ENCODE measurements around the gene DCTN2. TPM values are rescaled to one million over a fixed set of nuclear protein-coding genes. Genes with fewer than 3 reads are reported as not detected.

Gene DCTN2
- total RNA-seq, 1 donor from 2014 or later = 90.7 TPM

DNA sequence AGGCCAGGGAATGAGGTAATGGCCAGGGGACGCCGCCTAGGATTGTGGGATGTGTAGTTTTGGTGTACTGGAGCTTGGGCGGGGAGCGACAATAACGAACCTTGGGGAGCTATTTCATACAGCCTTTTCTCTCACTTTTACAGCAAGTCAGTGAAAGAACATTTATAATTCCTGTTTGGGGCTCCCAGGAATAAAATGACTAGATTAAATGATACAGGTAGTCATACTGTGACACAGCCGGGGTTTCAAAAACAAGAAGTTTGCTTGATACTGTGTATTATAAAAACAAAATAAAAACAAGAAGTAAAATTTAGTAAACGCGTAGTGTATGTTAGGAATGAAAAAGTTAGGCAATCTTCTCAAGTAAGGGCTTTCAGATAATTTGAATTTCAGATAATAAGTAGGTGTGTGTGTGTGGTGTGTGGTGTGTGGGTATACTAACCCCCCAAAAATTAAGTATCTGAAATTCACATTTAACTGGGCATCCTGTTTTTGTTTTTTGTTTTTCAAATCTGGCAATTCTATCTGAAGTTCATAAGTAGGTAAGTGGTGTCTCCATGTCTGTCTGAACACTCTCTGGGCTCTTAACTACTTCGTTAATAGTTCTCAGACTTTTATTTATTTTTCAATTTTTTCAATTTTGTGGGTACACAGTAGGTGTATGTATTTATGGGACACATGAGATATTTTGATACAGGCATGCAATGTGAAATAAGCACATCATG, 458 bp upstream of the DCTN2 start:
- intact Hi-C loops (cut with DNase I) = no loop called here
- DNase-seq = no peak
- H3K27ac ChIP-seq = no peak overlapping the region
- peaks cover 27% of the 10 kb centered on the region for H3K27me3 ChIP-seq
- TF ChIP-seq CTCF (IDR thresholded peaks at IDR 0.05) = no peak
- peaks cover 3% of the 10 kb centered on the region for H3K36me3 ChIP-seq
- H3K4me1 ChIP-seq = peaks cover 13% of the 10 kb centered on the region
- H3K4me3 ChIP-seq = peak overlapping the region; percentile 87
- no peak for ATAC-seq
- H3K9me3 ChIP-seq = no peaks in the 10 kb centered on the region

GRCh38 chr12:57545809-57546437, 1.1 kb downstream of the DCTN2 start:
- intact Hi-C loops (cut with DNase I) = no loop called here
- peak; percentile 16 for DNase-seq
- ATAC-seq = peak; percentile 1
- Histone ChIP-seq H3K27me3 (peaks cover 27% of the 10 kb centered on the region), H3K4me3 (peak overlapping the region; percentile 87), H3K36me3 (peaks cover 18% of the 10 kb centered on the region), H3K9me3 (no peaks in the 10 kb centered on the region), H3K4me1 (peaks cover 13% of the 10 kb centered on the region), H3K27ac (peak overlapping the region; percentile 87)
- TF ChIP-seq CTCF (IDR thresholded peaks at IDR 0.05) = no peak

DNA sequence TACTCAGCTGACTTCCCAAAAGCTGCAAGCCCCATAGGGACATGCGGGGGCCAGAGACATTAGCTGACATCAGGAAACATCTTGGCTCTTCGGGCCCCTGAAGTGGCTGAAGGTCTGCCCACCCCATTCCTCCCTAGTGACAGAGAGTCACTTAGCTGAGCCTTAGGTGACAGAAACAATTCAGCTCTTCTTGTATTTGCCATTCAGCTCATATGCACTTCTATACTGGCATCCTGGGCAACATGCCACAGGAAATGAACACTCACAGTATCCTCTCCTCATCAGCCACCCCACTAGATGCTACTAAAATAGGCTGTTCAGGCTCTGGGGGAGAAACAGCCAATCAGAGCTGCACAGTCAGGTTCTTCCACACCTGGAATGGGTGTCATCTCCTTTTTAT, 3.4 kb downstream of the DCTN2 start:
- Histone ChIP-seq H3K4me3 (no peak overlapping the region), H3K36me3 (peaks cover 30% of the 10 kb centered on the region), H3K27ac (no peak overlapping the region), H3K9me3 (no peaks in the 10 kb centered on the region), H3K4me1 (peaks cover 9% of the 10 kb centered on the region), H3K27me3 (peaks cover 7% of the 10 kb centered on the region)
- ATAC-seq (no peak), DNase-seq (no peak)
- no peak for TF ChIP-seq CTCF (IDR thresholded peaks at IDR 0.05)
- intact Hi-C loops (cut with DNase I) = no loop called here

GRCh38 chr12:57541717-57542116, 5.3 kb downstream of the DCTN2 start:
- Histone ChIP-seq H3K4me1 (peaks cover 9% of the 10 kb centered on the region), H3K9me3 (no peaks in the 10 kb centered on the region), H3K4me3 (no peak overlapping the region), H3K27me3 (no peaks in the 10 kb centered on the region), H3K27ac (no peak overlapping the region), H3K36me3 (peaks cover 42% of the 10 kb centered on the region)
- intact Hi-C loops (cut with DNase I) = no loop called here
- DNase-seq (peak; percentile 2), ATAC-seq (no peak)
- no peak for TF ChIP-seq CTCF (IDR thresholded peaks at IDR 0.05)

GRCh38 chr12:57541001-57541400, 6.0 kb downstream of the DCTN2 start:
- H3K27me3 ChIP-seq = no peaks in the 10 kb centered on the region
- no peak for TF ChIP-seq CTCF (IDR thresholded peaks at IDR 0.05)
- DNase-seq = no peak
- no peak overlapping the region for H3K27ac ChIP-seq
- H3K4me3 ChIP-seq = no peak overlapping the region
- no peak for ATAC-seq
- intact Hi-C loops (cut with DNase I) = no loop called here
- H3K9me3 ChIP-seq = no peaks in the 10 kb centered on the region
- peaks cover 6% of the 10 kb centered on the region for H3K4me1 ChIP-seq
- peaks cover 43% of the 10 kb centered on the region for H3K36me3 ChIP-seq
